Frontal cortex (tissue), 4 donors: Measurements from ENCODE around the gene HUS1. TPM values are rescaled to one million over a fixed set of nuclear protein-coding genes. Genes with fewer than 3 reads are reported as not detected.
"Not testable (repeated sequence)": the region's sequence is repeated elsewhere in the genome, so short reads cannot be mapped to it uniquely, and the experiment has no call there.

ENCODE experiments used
- DNase-seq, 2 donors: peaks; one replicate each; pipeline ENCODE4 v3.0.0; 2012; ENCODE audit warnings: low spot score in 2 of 2
- FAIRE-seq: peaks from 2 replicates; lab custom pipeline; 2012; peaks lifted over from hg19 to GRCh38; lab: Jason Lieb, UNC
- total RNA-seq: library from RNA; depleted of rRNA; stranded (reverse); fragments of >200 nt; gene quantifications from one replicate; pipeline ENCODE4 v1.2.3, GENCODE V29; 2014
- donor health status: control.
- donor health status: control.
- donor health status: control.

Gene HUS1
- total RNA-seq, 1 donor from 2014 or later = 15.5 TPM

DNA sequence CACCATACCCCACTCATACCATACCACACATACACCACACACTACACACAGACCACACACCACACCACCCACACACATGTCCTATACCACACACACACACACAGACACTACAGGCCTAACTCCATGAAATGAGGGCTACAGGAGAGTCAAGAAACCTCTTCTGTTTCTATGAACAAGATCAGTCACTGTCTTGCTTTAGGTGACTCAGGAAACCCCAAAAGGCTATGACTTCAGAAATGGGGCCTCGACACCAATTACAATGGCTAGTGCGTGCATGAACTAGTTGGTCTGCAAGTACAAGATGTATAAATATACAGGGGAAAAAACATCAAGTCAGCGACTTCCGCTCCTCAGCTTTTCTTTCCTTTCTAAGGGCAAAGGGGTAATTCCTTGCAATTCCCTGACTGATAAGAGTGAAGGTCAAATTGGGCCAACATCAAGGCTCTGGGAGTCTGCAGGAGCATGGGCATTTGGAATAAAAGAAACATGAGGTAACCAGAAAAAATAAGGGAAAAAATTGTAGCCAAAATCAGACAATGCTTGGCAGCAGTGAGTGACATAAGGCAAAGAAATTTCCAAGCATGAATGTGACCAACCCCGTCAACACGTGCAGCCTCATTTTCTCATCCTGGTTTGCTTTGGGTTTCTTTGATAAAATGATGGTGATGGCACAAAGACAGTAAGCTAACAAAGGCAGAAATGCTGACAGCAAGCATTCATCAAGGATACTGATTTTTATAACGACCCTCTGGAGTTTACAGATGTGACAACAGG is 32.6 kb downstream of the HUS1 start:
- DNase-seq (no peak), FAIRE-seq (no peak)

DNA sequence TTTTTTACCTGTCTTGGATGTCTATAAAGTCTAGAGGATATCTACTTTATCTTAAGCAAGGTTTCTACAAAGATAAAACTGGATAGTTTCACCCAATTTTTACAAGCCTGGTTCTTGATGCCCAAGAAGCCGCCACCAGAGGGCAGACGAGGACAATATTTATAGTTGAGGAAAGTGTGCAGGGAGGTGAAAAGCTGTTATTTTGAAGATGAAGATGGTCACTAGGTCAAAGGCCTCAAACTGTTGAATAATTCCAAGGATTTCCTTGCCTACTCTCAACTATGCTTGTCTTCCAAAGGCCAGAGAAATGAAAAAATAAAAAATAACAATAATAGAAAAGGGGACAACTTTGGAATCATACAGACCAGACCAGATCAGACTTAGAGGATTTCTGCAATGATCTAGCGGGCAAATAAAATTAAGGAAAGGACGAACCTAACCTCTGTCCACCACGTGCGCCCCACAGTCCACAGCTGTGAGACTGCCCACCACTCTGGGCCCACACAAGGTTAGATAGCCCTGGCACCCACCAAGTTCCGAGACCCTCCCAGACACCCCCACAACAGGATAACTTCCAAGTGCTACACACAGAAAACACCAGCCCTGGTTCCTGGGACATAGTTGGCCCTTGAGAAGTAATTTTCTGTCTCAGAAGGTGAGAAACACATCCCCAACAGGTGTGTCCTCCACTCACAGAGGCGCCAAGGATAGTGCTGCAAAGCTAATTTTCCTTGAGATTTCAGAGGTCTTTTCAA is 34.0 kb downstream of the HUS1 start:
- peak; percentile 45 to 58 for DNase-seq
- FAIRE-seq = no peak

DNA sequence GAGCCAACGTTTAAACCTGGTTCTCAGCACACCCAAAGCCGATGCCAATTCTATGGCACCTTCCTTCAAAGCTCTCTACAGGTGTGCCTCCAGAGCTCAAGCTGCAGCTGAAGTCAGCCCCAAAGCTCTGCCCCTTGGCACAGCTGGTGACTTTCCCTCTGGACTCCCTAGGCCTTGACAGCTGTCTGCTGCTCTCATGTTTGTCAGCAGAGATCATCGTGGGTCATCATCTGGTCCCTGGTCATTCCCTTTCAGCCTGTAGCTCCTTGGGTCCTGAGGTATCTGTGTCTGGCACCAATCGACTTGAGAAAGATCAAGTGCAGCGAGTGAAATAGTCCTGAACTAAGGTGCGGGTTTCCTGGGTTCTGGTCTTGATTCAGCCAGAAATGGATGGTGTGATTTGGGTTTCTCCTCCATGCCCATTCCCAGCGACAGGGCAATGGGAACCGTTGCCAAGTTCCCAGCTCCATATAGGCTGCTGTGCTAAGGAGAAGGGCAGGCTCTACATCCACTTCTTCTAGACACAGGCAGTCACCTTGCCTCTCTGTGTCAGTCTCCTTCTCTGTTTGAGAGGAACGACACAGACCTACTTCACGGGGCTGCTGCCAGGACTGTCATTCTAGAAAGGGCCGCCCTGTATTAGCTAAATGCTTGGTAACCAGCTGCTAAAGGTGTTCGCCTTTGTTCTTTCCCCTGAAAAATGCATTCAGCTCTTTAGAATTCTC is 34.7 kb downstream of the HUS1 start:
- DNase-seq (no peak), FAIRE-seq (no peak)

DNA sequence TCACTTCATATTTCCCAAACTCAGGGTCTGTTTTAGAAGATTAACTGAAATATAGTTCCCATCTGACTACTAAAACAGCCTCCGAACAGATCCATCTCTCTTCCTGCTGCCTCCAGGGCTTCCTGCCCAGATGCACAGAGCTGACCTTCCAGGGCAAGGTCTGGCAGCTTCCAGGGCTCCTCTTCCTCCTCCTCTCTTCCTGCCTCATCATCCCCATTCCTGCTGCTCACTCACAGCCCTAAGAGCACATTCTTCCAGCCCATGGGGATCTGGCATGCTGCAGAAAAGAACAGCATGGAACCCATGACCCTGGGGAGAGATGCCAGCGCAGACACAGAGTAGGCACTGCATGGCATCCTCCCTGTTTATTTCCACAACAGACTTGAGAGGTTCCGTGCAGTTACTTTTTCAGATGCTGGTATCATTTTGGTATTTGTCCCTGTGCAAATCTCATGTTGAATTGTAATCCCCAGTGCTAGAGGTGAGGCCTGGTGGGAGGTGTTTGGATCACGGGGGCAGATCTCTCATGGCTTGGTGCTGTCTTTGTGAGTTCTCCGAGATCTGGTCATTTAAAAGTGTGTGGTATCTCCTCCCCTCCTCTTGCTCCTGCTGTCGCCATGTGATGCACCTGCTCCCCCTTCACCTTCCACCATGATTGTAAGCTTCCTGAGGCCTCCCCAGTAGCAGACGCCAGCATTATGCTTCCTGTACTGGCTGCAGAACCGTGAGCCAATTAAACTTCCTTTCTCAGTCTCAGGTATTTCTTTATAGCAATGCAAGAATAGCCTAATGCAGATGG is 35.5 kb downstream of the HUS1 start:
- DNase-seq (no peak), FAIRE-seq (no peak)

DNA sequence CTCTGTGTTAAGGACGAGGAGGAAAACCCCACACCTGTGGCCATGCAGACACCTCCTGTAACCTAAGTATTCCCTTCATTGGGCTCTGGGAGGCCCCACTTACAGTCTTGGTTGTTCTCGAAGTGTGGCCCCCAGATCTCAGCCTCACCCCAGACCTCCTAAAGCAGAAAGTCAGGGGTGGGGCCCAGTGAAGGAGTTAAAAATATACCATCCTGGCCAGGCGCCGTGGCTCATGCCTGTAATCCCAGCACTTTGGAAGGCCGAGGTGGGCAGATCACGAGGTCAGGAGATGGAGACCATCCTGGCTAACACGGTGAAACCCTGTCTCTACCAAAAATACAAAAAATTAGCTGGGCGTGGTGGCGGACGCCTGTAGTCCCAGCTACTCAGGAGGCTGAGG is 36.8 kb downstream of the HUS1 start:
- FAIRE-seq, DNase-seq: not testable (repeated sequence)

DNA sequence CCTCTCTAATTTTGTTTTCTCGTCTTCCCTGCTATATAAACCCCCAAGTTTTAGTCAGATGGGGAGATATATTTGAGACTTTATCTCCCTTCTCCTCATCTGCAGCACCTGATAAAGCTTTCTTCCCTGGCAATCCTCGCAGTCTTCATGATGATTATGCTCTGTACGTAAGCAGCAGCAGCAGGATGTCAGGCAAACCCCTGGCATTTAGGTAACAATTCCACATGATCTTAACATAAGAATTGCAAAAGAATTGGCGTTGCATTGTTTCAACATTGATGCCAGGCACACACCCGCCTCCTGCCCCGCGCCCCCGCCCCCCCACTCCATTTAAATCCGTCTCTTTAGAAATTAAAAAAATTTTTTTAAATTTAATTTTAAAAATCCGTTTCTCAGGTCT is 37.3 kb downstream of the HUS1 start:
- DNase-seq (no peak), FAIRE-seq (no peak)

DNA sequence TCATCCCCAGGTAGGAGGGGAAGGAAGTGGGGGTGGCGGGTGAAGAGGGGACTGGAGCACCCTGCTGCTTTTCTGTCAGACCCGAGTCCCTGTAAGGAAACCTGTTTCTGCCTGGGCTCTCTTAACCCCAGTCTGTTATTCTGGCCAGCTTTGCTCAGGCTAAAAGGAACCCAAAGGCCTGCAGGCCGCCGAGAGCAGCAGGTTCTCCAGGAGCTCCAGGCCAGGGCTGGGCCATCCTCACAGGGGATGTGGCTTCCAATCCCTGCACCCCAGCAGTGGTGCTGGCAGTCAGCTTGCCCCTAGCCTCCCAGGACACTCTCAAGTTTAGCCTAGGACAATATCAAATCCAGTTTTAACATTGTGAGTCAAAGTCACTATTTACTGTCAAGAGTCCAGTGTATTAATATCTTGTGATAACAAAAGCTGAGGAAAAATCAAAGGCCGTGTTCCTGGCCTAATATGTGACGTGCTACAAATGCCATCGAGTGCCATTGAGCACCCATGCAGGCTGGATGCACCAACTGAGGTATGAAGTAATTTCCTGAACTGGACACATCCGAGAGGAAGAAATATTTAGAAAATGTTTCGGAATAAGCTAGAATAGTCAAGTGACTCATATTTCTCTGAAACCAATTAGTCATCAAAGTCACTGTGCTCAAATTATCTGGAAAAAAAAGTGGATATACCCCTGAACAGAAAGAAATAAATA is 38.1 kb downstream of the HUS1 start:
- DNase-seq = no peak
- FAIRE-seq = no peak

DNA sequence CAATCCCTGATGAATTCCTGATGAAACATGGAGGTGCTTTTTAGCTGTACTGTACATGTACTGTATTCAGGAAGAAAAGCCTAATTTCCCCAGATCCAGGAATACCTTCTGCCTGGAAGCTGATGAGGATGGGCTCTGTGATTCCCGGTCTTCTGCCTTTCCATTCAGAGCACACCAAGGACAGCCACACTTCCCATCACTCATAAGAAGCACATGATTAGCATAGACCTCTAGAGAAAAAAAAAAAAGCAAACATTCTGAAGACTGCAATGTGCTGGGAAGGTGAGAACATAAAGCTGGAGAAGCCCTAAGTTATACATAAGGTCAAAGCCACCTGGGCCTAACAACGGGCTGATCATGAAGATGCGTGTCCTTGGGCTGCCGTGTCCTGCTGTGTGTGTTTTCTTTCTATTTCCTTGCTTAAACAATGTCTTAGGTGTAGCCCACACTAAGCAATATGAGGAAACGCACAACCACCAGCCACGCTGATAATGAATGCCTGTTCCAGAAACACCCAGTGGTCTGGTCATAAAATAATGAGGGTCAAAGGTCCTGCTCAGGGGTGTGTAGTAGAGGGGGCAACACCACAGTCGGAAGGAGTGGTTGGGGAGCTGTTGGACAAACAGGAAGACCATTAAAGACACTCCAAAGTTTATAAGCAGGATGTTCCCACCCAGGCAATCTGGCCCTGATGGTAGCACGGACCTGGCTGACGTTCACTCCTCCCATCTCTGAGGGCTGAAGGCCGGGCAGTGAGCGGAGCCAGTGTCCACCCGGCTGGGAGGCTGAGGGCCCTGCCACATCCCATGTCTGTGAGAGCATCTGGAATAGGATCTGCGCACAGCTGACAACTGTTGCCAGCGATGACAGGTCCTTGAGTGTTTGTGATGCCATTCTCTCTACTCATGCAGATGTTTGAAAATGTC is 39.1 kb downstream of the HUS1 start:
- no peak for DNase-seq
- no peak for FAIRE-seq

DNA sequence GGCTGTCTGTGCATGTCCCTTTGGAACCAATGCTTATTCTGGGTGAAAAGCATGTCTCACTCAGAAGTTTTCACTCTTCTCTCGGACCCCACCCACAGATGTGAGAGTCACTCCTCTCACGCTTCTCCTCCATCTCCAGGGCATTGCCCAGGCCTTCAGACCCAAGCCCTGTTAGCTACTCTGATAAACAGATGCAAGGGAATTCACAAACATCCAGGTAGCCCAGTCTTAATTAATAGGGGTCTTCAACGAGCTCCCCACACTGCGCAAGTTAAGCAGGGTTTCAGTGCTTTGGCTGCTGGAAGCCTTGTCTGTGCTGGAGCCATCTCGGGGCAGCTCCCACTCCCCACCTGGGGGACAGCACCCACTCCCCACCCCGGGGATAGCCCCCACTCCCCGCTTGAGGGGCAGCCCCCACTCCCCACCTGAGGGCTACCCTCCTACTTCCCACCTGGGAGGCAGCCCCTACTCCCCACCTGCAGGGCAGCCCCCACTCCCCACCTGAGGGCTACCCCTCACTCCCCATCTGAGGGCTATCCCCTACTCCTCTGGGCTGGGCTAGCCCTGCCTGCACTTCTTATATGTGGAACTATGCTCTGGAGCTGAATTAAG is 39.9 kb downstream of the HUS1 start:
- FAIRE-seq (no peak), DNase-seq (no peak)

DNA sequence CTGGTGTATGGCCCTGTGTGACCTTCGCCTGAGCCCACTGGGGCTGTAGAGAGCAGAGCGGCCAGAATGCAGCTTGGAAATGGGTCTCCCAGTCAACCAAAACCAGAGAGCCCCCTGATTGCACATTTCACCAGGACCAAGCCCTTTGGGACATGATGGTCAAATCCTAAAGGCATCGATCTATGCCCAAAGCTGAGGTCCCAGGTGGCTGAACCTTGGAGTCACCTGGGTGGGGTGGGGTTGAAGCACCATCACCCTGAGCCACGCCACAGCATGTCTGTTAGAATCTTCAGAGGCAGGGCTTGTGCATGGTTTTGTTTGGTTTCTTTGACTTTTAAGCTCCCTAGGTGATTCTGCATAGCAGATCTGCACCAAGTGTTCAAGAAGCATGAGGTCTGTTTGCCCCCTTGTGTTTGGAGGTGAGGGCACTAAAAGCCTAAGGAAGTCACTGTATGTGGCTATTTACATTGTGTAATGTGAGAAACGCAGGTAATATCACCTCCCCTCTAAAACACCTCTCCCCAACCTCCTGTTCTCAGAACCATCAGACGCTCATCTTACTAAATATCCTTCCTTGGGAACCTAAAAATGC is 40.7 kb downstream of the HUS1 start:
- FAIRE-seq (no peak), DNase-seq (no peak)

DNA sequence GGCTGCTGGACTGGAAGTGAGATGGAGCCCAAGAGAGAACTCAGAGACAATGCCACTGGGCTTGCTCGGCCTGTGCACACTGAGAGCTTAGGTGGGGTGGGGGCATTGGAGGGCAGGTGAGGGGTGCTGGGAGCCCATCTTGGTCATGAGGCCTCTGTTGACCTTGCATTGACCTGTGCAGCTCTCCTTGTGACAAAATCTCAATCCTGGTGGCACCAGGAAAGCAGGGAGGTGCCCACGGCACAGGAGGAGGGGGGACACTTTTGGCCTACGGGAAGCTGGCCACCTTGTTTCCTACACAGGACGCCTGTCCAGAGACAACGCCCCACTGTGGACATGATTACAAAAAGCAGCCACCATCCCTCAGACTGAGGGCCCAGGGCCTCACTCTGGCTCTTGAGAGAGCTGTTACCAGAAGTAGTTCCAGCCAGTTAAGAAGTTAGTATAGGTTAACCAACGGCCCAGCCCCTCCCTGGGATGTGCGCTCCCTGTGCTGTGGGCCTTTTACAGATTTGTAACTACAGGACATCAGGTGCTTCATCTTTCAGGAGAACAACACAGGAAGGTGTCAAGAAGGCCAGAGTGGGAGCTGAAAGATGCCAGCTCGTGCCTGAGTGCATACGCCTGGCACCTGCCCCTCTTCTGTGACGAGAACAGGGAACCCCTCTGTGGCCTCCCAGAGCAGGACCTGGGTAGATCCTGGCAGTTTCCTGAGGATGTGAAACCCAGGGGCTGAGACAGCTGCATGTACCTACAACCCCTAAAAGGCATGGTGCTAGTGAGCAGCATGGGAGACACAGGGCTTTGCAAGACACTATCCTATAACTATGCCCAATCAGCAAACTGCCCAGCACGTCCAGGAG is 41.5 kb downstream of the HUS1 start:
- DNase-seq (no peak), FAIRE-seq (no peak)

DNA sequence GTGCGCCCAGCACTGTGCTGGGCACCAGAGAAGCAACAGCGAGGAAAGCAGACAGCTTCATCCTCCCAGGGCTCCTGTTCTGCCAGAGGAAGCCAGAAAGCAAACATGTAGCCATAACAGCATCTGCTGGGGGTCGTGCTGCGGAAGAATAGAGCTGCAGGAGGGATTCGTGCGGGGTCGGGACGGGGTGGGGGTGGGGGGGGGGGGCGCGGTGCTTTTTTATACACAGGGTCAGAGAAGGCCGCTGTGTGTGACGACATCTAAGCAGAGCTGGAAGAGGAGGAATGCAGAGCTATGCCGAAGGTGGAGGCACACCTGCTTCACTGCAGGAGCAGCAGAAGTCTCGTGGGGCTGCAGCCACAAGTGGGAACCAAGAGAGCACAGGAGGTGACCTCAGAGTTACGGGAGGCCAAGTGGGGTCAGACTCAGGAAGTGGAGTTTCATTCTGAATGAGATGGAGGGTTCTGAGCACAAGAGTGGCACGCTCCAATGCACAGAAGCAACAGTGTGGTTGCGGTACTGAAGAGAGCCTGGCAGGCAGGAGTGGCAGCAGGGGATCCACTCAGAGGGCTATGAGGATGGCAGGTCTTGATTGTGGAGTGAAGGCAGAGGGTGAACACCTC is 42.2 kb downstream of the HUS1 start:
- no peak for FAIRE-seq

DNA sequence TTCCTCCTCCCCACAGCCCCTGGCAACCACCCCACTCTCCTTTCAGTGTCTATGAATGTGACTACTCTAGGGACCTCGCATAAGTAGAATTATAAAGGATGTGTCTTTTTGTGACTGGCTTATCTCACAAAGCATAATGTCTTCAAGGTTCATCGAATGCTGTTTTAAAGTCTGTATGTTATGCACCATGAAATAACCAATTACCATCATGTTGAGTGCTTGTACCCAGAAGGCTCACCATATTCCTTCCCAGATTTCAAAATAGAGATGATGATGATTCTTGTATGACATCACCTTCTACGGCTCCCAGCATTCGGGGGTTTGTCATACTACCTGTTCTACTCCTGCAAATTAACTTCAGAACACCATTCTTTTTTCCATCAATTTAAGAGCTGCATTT is 43.1 kb downstream of the HUS1 start:
- DNase-seq (no peak), FAIRE-seq (no peak)

More for the DNA sequence above, 42.2 kb downstream of the HUS1 start:
- no peak for DNase-seq

DNA sequence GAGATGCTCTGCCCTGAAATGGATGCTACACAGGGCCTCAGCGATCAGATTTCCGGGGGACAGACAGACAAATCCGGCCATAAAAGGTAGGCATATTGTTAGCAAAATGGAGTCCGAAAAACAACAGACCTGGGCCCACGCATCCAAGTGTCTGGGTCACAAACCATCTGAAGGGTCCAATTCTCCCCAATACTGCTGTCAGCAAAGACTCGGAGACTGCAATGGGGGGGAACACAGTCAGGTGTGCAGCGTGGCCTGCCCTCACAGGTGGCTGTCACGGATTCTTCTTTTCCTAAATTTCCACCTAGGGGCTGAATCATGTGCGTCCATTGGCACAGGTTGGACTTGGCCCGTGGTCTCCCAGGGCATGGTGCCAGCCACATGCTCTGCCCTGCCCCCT is 44.1 kb downstream of the HUS1 start:
- DNase-seq (no peak), FAIRE-seq (no peak)

DNA sequence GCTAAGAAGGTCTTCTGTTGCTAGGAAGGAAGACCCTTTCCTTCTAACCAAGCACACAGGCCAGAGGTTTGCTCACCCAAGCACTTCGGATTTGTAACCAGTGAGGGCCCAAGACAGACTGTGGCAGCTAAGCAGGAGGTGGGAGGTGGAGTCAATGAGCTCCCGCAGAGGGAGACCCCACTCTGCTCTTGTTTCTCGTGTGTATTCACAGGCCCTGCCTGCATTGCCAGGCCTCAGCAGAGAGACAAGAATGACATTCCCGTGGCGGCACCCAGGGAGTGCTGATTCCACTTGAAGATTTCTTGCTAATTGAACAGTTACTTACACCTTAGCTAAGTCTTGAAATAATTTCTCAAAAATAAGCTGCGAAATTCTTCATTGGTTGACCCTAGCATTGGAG is 44.6 kb downstream of the HUS1 start:
- no peak for FAIRE-seq

DNA sequence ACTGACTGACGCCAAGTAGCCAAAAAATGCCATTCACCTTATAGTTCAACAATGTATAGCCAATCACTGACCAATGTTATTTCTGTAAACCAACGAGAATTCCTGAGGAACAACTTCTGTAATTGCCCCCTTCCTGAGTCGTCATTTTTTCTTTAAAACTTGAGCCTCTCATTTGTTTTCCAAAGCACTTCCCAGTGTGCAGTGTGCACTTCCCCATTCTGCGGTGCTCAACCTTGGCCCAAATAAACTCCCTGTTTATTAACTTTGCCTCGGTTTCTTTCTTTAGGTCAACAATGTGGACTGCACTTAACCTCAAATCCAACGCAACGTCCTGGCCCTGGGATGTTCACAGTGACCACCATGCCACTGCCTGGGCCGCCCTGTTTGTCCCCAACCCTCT is 46.2 kb downstream of the HUS1 start:
- FAIRE-seq (no peak), DNase-seq (no peak)

More for the DNA sequence above, 44.6 kb downstream of the HUS1 start:
- DNase-seq = no peak
